ENCODE measurements around the gene NUP210L. TPM values are rescaled to one million over a fixed set of nuclear protein-coding genes. Genes with fewer than 3 reads are reported as not detected.

Gene NUP210L
- total RNA-seq, 1 donor from 2014 or later = 0.43 TPM

- ATAC-seq (ENCODE audit: poor library complexity) (no peak), DNase-seq (no peak)
- intact Hi-C loops (cut with DNase I) = no loop called here
These were observed 194.7 kb downstream of the NUP210L start for GRCh38 chr1:153960206-153960605.

- DNase-seq (no peak), ATAC-seq (ENCODE audit: poor library complexity) (no peak)
- intact Hi-C loops (cut with DNase I) = no loop called here
These were observed 195.4 kb downstream of the NUP210L start for GRCh38 chr1:153959454-153959853.

- no peak for DNase-seq
- ATAC-seq (ENCODE audit: poor library complexity) = no peak
- intact Hi-C loops (cut with DNase I) = no loop called here
These were observed 196.0 kb downstream of the NUP210L start for GRCh38 chr1:153958961-153959260.

- DNase-seq (peak; percentile 100), ATAC-seq (ENCODE audit: poor library complexity) (peak; percentile 90)
- intact Hi-C loops (cut with DNase I) = no loop called here
These were observed 196.5 kb downstream of the NUP210L start, which contains the start of gene CRTC2 for GRCh38 chr1:153958111-153958960. Gene CRTC2, minus strand, starts transcription at chr1:153958612. Its CDS starts 115 bp downstream, at chr1:153958497.

GRCh38 chr1:153957744-153958110 lies 197.1 kb downstream of the NUP210L start:
- DNase-seq = no peak
- ATAC-seq (ENCODE audit: poor library complexity) = peak; percentile 0
- intact Hi-C loops (cut with DNase I) = no loop called here

GRCh38 chr1:153956997-153957715 lies 197.7 kb downstream of the NUP210L start:
- no peak for ATAC-seq (ENCODE audit: poor library complexity)
- intact Hi-C loops (cut with DNase I) = no loop called here
- no peak for DNase-seq

- intact Hi-C loops (cut with DNase I) = no loop called here
- no peak for DNase-seq
- ATAC-seq (ENCODE audit: poor library complexity) = no peak
These were observed 200.0 kb downstream of the NUP210L start for GRCh38 chr1:153954826-153955225.

GRCh38 chr1:153953859-153954365 lies 201.0 kb downstream of the NUP210L start:
- ATAC-seq (ENCODE audit: poor library complexity) (no peak), DNase-seq (no peak)
- intact Hi-C loops (cut with DNase I) = no loop called here

- DNase-seq (no peak), ATAC-seq (ENCODE audit: poor library complexity) (no peak)
- intact Hi-C loops (cut with DNase I) = no loop called here
These were observed 203.1 kb downstream of the NUP210L start for GRCh38 chr1:153951801-153952200.

- DNase-seq = peak; percentile 15
- intact Hi-C loops (cut with DNase I) = no loop called here
- ATAC-seq (ENCODE audit: poor library complexity) = no peak
These were observed 203.7 kb downstream of the NUP210L start for GRCh38 chr1:153951183-153951582.

GRCh38 chr1:153946622-153947241 lies 208.1 kb downstream of the NUP210L start, which contains the start of gene DENND4B:
Gene DENND4B, minus strand, starts transcription at chr1:153946718. Its CDS starts 2,344 bp downstream, at chr1:153944374.
- intact Hi-C loops (cut with DNase I) = loop anchor here (5.0 kb wide), 1 partner anchor 149 kb away; no protein-coding TSS in a partner anchor
- DNase-seq (peak; percentile 89), ATAC-seq (ENCODE audit: poor library complexity) (peak; percentile 82)

GRCh38 chr1:153945795-153946621 lies 208.9 kb downstream of the NUP210L start:
- intact Hi-C loops (cut with DNase I) = loop anchor here (5.0 kb wide), 1 partner anchor 149 kb away; no protein-coding TSS in a partner anchor
- ATAC-seq (ENCODE audit: poor library complexity) = peak; percentile 87
- DNase-seq = peak; percentile 94

- peak; percentile 58 for ATAC-seq (ENCODE audit: poor library complexity)
- peak; percentile 81 for DNase-seq
- intact Hi-C loops (cut with DNase I) = loop anchor here (5.0 kb wide), 1 partner anchor 148 kb away; no protein-coding TSS in a partner anchor
These were observed 209.6 kb downstream of the NUP210L start for GRCh38 chr1:153945131-153945794.

- intact Hi-C loops (cut with DNase I) = loop anchor here (5.0 kb wide), 1 partner anchor 147 kb away; no protein-coding TSS in a partner anchor
- no peak for ATAC-seq (ENCODE audit: poor library complexity)
These were observed 210.1 kb downstream of the NUP210L start for GRCh38 chr1:153944827-153945117.

GRCh38 chr1:153944005-153944826 lies 210.7 kb downstream of the NUP210L start:
- no peak for ATAC-seq (ENCODE audit: poor library complexity)
- DNase-seq = no peak
- intact Hi-C loops (cut with DNase I) = no loop called here

More at GRCh38 chr1:153944827-153945117, 210.1 kb downstream of the NUP210L start:
- no peak for DNase-seq

- ATAC-seq (ENCODE audit: poor library complexity) (no peak), DNase-seq (no peak)
- intact Hi-C loops (cut with DNase I) = no loop called here
These were observed 211.9 kb downstream of the NUP210L start for GRCh38 chr1:153942766-153943549.

Data from Right ventricle myocardium superior (tissue), 1 donor.